ENCODE measurements around the gene ARPC3.
"Not testable (repeated sequence)": the region's sequence is repeated elsewhere in the genome, so short reads cannot be mapped to it uniquely, and the experiment has no call there.

The ARPC3 gene

GRCh38 chr12:110420644-110421043 is 29.5 kb downstream of the ARPC3 start:
- not testable (repeated sequence) for DNase-seq (ENCODE audit: low read depth in 2 of 3, low spot score in 2 of 3)

GRCh38 chr12:110417113-110417512 is 33.0 kb downstream of the ARPC3 start:
- not testable (repeated sequence) for DNase-seq (ENCODE audit: low read depth in 2 of 3, low spot score in 2 of 3)

GRCh38 chr12:110410086-110410485 is 40.1 kb downstream of the ARPC3 start:
- DNase-seq (ENCODE audit: low read depth in 2 of 3, low spot score in 2 of 3): not testable (repeated sequence)

DNA sequence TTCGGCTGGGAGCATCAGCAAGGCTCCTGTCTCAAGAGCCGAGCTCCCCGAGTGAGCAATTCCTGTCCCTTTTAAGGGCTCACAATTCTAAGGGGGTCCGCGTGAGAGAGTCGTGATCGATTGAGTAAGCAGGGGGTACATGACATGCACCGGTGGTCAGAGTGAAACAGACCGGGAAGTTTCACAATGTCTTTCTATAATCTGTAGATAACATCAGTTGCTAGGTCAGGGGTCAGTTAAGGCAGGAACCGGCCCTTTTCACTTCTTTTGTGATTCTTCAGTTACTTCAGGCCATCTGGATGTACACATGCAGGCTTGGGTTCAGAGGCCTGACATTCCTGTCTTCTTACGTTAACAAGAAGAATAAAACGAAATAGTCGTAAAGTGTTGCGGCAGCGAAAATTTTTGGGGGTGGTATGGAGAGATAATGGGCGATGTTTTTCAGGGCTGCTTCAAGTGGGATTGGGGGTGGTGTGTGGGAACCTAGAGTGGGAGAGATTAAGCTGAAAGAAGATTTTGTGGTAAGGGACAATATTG is 44.9 kb downstream of the ARPC3 start:
- not testable (repeated sequence) for DNase-seq (ENCODE audit: low read depth in 2 of 3, low spot score in 2 of 3)

DNA sequence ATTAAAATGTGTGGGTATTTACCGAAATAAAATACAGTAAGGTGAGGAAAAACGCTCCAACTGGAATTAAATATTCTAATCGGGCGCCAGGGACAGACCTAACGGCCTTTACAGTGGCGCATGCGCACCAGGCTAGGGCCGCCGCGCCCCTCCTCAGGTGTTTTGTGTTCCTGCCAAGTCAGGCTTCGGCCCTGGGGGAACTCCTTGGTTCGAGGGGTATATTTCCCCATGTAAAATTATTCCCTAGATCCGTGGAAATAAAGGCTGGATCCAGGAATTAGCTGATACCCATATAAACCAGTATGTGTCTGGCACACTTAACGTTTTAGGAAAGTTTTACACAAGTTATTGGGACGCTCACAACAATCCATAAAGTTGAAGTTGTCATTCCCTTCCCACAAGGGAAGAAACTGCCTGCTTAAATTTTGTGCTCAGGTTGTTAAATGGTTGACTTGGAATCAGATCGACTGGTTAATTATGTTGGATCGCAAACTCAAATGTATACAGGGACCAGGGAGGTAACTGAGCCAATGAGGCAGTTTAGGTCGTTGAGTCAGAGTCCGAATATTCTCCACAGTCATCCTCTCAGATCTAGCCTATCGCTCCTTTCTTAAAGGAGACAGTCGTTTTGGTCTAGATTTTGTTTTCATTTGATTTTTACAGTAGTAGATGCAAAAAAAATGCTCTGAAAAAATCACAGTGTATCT is 46.0 kb downstream of the ARPC3 start:
- DNase-seq (ENCODE audit: low read depth in 2 of 3, low spot score in 2 of 3): peak; percentile 50 to 55 (median 54)

DNA sequence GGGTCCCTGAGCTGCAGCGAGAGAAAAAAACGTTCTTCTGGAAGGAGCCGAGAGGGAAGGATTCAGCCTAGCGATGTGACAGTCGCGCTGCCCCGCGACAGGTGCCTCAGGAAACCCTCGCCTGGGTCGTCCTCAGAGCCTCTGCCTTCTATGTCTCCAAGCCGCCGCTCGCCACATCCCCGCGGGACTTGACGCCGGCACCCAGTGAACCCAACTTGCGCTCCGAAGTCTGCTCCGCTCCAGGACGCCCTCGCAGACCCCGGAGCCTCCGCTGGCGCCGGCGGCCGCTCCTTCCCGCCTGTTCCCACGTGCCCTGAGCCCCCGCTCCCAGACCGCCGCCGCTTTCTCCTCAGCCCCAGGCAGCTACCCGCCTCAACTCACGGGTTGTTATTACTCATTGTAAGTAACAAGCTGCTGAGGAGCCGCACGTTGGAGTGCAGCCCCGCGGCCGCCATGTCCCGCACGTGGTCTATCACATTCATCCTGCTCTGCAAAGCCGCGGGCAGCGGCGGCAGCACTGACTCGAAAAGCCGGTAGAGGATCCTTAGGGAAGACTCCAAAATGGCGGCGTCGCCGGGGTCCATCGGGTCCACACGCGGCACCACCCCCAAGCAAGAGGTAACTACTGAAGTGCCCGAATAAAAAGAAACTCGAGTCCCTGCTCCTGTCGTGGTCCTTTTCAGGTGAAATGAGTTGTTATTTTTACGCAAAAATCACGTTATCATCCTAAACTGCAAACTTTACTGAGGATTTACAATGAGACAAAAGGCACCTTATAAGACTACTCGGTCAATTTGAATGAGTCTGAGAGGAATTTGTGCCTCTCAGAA is 46.8 kb downstream of the ARPC3 start, which contains the start of gene ANAPC7:
Gene ANAPC7 (minus strand): TSS at position 563 of the 830 bp plus-strand sequence. CDS start 81 bp downstream, at position 482.
- DNase-seq (ENCODE audit: low read depth in 2 of 3, low spot score in 2 of 3): peak; percentile 70 to 80 (median 75)

Data from activated CD8-positive, alpha-beta memory T cell treated with anti-CD3 and anti-CD28 coated beads for 48 hours (primary cell).